HCT116 (cell line): ENCODE results near the gene MAP4.

Experiments
- CEBPB ChIP-seq: IDR thresholded peaks from 2 replicates; pipeline ENCODE4 v1.6.1; 2012; ENCODE audit warnings: low read depth
- CTCF ChIP-seq, 3 experiments: fragments of 200-600 bp in 1 of 3; sonication (generic) in 1 of 3; IDR thresholded peaks in 2 of 3; conservative IDR thresholded peaks in 1 of 3; 2 replicates each; pipeline ENCODE4 v1.5.1; 2012 to 2017; ENCODE audit warnings: low read depth in 2 of 3, low read length in 2 of 3, antibody characterized with exemption in 1 of 3, borderline replicate concordance in 1 of 3, control low read depth in 1 of 3, mild to moderate bottlenecking in 1 of 3, mixed read lengths in 1 of 3, mixed run types in 1 of 3, moderate library complexity in 1 of 3; ENCODE audit not compliant: insufficient read depth in 1 of 3
- EZH2phosphoT487 ChIP-seq: fragments of 200-600 bp; IDR thresholded peaks from 2 replicates; pipeline ENCODE4 v1.6.1; 2018; ENCODE audit warnings: antibody characterized with exemption, borderline replicate concordance
- POLR2A ChIP-seq: IDR thresholded peaks from 2 replicates; pipeline ENCODE4 v1.7.0; 2011; ENCODE audit warnings: borderline replicate concordance; ENCODE audit not compliant: insufficient read depth, insufficient read length; ENCODE audit errors: extremely low read depth
- SP1 ChIP-seq: IDR thresholded peaks from 2 replicates; pipeline ENCODE4 v1.6.1; 2012; ENCODE audit warnings: low read depth
- YY1 ChIP-seq: IDR thresholded peaks from 2 replicates; pipeline ENCODE4 v1.6.1; 2011; ENCODE audit warnings: low read length, low read depth, moderate library complexity, mild to moderate bottlenecking; ENCODE audit not compliant: insufficient replicate concordance; ENCODE audit errors: extremely low read depth
- ZNF274 ChIP-seq: fragments of 200-500 bp; sonication (Bioruptor generic); IDR thresholded peaks from 2 replicates; pipeline ENCODE4 v1.6.1; 2014; ENCODE audit warnings: mild to moderate bottlenecking, low read depth, low read length, inconsistent platforms

- TF ChIP-seq CTCF (IDR thresholded peaks at IDR 0.05 in 2 of 3, conservative IDR thresholded peaks at IDR 0.05 in 1 of 3; ENCODE audit: borderline replicate concordance in 1 of 3, insufficient read depth in 1 of 3, low read depth in 2 of 3, low read length in 2 of 3) (no peak), SP1 (peak; percentile 69), ZNF274 (no peak), EZH2phosphoT487 (no peak), POLR2A (no peak), CEBPB (no peak), YY1 (peak; percentile 55)
Observed at GRCh38 chr3:47910777-47911440, 105.3 kb downstream of the MAP4 start.
